Activated CD4-positive, CD25-positive, alpha-beta regulatory T cell treated with anti-CD3 and anti-CD28 coated beads, Interleukin-2, amount 50 U/mL, for 72 hours (primary cell): ENCODE results near the gene SHC3.

Experiments used
- DNase-seq: peaks from one replicate; pipeline ENCODE4 v3.0.0; 2021

SHC3 gene

GRCh38 chr9:88976890-88977257 lies 201.7 kb downstream of the SHC3 start:
- peak; percentile 3 for DNase-seq

DNA sequence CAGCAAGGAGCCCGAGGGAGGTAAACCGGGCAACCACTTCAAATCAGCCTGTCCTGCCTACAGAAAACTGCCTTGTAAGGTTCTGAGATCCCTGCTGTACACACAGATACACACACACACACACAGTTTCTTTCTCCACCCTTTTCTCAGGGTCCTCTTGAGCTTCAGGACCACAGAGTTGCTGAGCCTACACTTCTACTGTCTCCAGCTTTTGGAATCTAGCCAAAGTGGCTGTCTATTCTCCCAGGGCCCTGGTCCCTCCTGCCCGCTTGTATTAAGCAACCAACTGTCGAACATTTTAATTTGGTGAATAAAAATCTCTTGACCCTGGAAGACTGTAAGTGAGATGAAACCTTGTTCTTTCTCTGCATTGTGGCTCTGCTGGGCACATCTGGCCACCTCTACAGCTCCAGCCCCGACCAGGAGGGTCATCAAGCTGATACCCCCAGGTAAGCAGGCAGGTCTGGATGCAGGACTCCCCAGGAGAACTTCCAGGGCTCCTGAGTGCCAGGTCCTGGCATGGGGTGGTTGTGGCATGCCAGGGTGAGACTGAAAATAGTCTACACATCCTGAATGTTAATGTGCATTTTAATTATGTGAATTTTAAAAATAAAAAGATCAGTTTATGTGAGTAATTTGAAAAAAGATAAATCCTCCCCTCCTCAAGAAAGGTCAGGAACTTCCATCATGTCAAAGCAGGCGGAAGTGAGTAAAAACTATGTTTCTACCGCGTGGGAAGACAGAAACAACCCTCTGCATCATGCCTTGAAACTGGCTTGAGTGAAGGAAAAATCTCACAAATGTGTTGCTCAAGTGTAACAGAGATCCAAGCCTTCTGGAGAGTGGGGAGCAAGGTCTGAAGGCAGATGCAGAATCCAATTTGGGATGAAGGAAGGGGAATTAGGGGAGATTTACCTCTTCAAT lies 202.4 kb downstream of the SHC3 start:
- peak; percentile 17 for DNase-seq

DNA sequence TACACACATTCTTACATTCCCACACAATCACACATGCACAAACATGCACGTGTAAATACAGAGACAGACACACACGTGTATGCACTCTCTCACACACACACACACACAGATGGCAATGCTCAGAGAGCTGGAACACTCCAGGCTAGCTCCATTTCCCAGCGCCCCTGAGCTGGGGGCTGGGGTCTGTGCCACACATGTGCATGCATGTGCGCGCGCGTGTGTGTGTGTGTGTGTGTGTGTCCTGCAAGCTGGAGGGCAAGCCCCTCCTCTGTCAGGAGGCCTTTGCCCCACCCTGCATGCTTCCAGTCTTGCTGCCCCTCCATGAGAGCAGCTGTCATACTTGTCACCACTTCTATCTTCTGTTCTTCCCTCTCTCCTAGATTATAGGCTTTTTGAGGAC lies 204.0 kb downstream of the SHC3 start:
- no peak for DNase-seq

DNA sequence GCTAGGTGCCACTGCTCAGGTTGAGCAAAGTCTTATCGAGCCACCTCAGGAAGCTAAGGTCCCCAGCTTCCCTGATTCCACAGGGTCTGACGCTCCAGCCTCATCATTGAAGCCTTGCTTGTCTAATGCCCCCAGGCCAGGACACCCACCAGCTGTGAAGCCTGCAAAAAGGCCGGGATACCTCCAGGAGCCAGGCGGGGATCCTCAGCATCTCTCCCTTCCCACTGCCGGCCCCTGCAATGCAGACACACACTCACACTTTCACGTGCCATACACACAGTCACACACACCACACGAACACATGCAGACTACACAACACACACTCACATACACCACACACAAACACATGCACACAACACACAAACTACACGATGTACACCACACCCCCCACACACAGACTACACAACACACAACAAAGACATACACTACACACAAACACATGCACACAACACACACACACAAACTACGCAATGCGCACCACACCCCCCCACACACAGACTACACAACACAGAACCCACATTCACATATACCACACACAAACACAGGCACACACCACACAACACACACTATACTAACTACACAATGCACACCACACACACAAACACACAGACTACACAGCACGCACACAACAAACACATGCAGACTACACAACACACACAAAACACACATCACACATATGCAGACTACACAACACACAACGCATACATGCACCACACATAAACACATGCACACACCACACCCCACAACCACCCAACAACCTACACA lies 205.2 kb downstream of the SHC3 start:
- DNase-seq = no peak

DNA sequence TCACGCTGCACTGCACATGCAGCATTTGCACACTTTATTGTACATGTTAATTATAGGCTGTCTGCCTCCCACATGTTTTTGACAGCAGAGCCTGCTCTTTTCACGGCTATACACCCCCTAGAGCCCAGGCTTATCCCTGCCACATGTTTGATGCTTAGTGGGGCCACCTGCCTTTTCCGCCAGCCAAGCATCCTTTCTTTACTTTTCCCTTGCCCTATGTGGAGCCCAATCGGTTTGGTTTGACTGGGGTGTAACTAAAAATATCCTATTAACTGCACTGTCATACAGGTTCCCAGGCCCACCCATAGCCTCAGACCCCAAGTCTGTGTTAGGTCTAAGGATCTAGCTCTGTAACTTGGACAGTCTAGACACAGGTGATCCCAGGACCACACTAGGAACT lies 206.2 kb downstream of the SHC3 start:
- DNase-seq = no peak

DNA sequence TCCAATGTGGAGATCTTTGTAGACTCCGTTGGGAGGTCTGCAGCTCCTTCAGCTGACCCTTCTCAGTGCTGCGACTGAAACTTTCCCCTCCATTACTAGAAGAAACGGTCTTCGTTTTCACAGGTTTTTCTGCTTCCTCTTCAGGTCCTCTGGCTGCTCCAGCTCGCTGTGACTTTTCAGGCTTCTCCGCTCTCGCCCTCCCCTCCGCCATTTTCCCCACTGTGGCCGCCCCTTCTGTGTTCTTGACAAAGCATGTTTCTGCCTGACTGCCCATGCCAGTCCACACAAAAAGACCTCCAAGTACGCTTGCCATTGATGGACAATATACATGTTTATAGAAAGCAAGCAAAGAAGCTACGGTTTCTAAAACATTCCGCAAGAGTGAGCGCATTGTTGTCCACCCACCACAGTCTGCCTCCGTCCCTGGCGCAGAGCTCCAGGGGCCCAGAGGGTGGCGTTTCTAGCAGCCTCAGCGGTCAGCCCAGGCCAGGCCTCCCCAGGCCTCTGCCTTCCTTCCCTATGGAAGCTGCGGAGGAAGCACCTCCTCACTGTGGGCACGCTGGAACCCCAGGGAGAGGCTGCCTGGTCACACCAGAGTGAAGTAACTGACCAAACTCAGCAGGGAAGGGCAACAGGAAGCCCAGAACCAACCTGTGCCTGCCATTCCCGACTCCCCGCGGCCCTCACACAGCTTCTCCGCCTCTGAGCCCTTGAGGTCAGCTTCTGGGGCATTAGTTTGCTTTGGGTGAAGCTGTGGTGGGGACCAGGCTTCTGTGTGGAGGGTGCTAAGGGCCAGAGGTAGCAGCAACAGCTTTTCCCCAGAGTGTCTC lies 207.3 kb downstream of the SHC3 start:
- no peak for DNase-seq

GRCh38 chr9:88969646-88970373 lies 208.8 kb downstream of the SHC3 start:
- no peak for DNase-seq

DNA sequence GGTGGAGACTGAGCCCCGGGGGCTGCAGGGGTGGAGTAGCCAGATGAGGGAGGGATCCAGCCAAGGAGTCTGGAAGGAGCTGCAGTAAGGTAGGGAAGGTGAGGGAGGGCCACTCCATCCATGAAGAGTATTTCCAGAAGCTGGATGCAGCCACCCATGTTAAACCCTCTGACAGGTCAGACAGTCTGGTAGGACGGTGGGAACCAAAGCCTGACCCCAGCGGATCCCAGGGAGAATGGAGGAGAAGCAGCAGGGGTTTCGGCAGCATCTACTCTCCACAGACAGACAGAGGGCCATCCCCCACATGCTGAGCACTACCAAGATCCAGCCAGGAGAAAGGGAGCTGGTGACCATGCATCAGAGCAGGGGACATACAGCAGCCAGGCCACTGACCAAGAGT lies 209.8 kb downstream of the SHC3 start:
- DNase-seq = no peak

- no peak for DNase-seq
These were observed 211.5 kb downstream of the SHC3 start for GRCh38 chr9:88966894-88967676.

DNA sequence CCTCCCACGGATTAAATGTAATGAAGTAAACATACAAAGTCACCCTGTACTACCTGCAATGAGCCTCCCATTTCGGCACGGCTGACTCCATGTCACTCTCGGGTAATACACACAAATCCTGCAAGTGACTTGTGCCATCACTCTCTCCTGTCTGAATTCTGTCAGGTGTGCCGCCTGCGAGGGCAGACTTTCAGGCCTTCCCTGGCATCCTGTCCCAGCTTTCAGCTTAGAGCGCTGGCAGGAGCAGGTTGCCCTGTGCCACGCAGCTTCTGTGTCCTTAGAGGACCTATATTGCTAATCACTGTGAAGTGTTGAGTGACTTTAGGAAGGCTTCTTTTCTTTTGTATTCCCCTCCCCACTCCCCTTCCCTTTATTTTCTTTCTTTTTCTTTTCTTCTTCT lies 213.1 kb downstream of the SHC3 start:
- DNase-seq = no peak

- no peak for DNase-seq
These were observed 218.0 kb downstream of the SHC3 start for GRCh38 chr9:88960632-88961031.

GRCh38 chr9:88959727-88960469 lies 218.7 kb downstream of the SHC3 start:
- no peak for DNase-seq

DNA sequence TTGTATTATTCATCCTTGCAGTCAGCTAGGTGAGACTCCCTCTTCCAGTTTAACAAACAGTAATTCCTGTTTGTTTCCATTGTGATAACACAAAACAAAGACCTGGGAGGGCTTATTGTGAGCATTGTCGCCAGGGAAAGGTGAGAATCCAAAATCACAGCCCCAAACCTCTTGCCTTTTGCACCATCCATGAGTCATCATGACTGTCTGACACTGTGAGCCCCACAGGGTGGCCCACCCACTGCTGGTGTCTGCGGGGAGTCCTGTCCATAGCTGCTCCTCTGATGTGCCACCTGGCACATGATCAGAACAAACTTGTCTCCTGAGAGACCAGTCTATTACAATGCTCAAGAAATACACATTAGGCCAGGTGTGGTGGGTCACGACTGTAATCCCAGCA lies 221.1 kb downstream of the SHC3 start:
- DNase-seq = no peak
